Trophoblast cell (in vitro differentiated cells and primary cell): ENCODE results near the gene GPLD1.

Experiments
- DNase-seq, 2 donors: peaks; one replicate each; pipeline ENCODE4 v3.0.0-alpha.2; 2016
- H2AFZ ChIP-seq: 2 replicates; pipeline ENCODE4 v1.6.1; 2013; ENCODE audit warnings: low read length, moderate library complexity, mild to moderate bottlenecking; ENCODE audit not compliant: insufficient read depth, poor library complexity
- H2AK5ac ChIP-seq: 2 replicates; pipeline ENCODE4 v1.6.1; 2013; ENCODE audit warnings: mild to moderate bottlenecking, low read length
- H2BK120ac ChIP-seq: 2 replicates; pipeline ENCODE4 v1.6.1; 2013; ENCODE audit warnings: low read length, mild to moderate bottlenecking, moderate library complexity; ENCODE audit not compliant: insufficient read depth, poor library complexity
- H2BK12ac ChIP-seq: 2 replicates; pipeline ENCODE4 v1.6.1; 2013; ENCODE audit warnings: mild to moderate bottlenecking, low read length, moderate library complexity
- H2BK5ac ChIP-seq: 2 replicates; pipeline ENCODE4 v1.6.1; 2013; ENCODE audit warnings: low read length, low read depth, moderate library complexity, mild to moderate bottlenecking; ENCODE audit not compliant: poor library complexity
- H3K14ac ChIP-seq: 2 replicates; pipeline ENCODE4 v1.6.1; 2013; ENCODE audit warnings: mild to moderate bottlenecking, low read length
- H3K18ac ChIP-seq: 2 replicates; pipeline ENCODE4 v1.6.1; 2013; ENCODE audit warnings: mild to moderate bottlenecking, low read length
- H3K23ac ChIP-seq: 2 replicates; pipeline ENCODE4 v1.6.1; 2013; ENCODE audit warnings: low read length
- H3K27ac ChIP-seq: 2 replicates; pipeline ENCODE4 v1.5.1; 2013; ENCODE audit warnings: low read depth, mild to moderate bottlenecking, inconsistent platforms, low read length, moderate library complexity
- H3K27me3 ChIP-seq: 2 replicates; pipeline ENCODE4 v1.6.1; 2013; ENCODE audit warnings: inconsistent platforms, mild to moderate bottlenecking, low read length, moderate library complexity; ENCODE audit not compliant: insufficient read depth
- H3K36me3 ChIP-seq, 2 experiments: 1 replicate in 1 of 2; 2 replicates in 1 of 2; pipeline ENCODE4 v1.6.1; 2013; ENCODE audit warnings: low read length in 2 of 2, mild to moderate bottlenecking in 2 of 2, moderate library complexity in 1 of 2; ENCODE audit not compliant: insufficient read depth in 2 of 2, control insufficient read depth in 1 of 2
- H3K4ac ChIP-seq: 2 replicates; pipeline ENCODE4 v1.6.1; 2013; ENCODE audit warnings: low read depth, mild to moderate bottlenecking, low read length, moderate library complexity
- H3K4me1 ChIP-seq, 2 experiments: 1 replicate in 1 of 2; 2 replicates in 1 of 2; pipeline ENCODE4 v1.6.1; 2013; ENCODE audit warnings: low read length in 2 of 2, mild to moderate bottlenecking in 2 of 2, moderate library complexity in 1 of 2; ENCODE audit not compliant: insufficient read depth in 2 of 2, control insufficient read depth in 1 of 2
- H3K4me2 ChIP-seq: 2 replicates; pipeline ENCODE4 v1.6.1; 2013; ENCODE audit warnings: inconsistent platforms, mild to moderate bottlenecking, low read length, moderate library complexity
- H3K4me3 ChIP-seq: 2 replicates; pipeline ENCODE4 v1.5.1; 2013; ENCODE audit warnings: mild to moderate bottlenecking, low read depth, low read length, inconsistent platforms
- H3K79me1 ChIP-seq: one replicate; pipeline ENCODE4 v1.6.1; 2013; ENCODE audit warnings: low read length
- H3K79me2 ChIP-seq: 2 replicates; pipeline ENCODE4 v1.6.1; 2013; ENCODE audit warnings: low read length, mild to moderate bottlenecking; ENCODE audit not compliant: control insufficient read depth, insufficient read depth, poor library complexity
- H3K9ac ChIP-seq: 2 replicates; pipeline ENCODE4 v1.6.1; 2013; ENCODE audit warnings: mild to moderate bottlenecking, low read length
- H3K9me3 ChIP-seq: 2 replicates; pipeline ENCODE4 v1.6.1; 2013; ENCODE audit warnings: low read depth, mild to moderate bottlenecking, control low read depth, inconsistent platforms, low read length; ENCODE audit not compliant: insufficient read depth
- H4K12ac ChIP-seq: 2 replicates; pipeline ENCODE4 v1.6.1; 2013; ENCODE audit warnings: low read depth, mild to moderate bottlenecking, low read length, moderate library complexity
- H4K8ac ChIP-seq: 2 replicates; pipeline ENCODE4 v1.6.1; 2013; ENCODE audit warnings: low read depth, mild to moderate bottlenecking, low read length, moderate library complexity
- H4K91ac ChIP-seq: one replicate; pipeline ENCODE4 v1.6.1; 2013; ENCODE audit warnings: low read depth, mild to moderate bottlenecking, low read length, moderate library complexity
- WGBS: extraction: QIAGEN DNeasy Blood & Tissue Kit; methylation state at CpG from one replicate; pipeline ENCODE4 v1.1.7; 2013; ENCODE audit warnings: missing lambda C conversion rate; ENCODE audit not compliant: insufficient read length, insufficient coverage; ENCODE audit errors: extremely low coverage; 5-methylcytosine and 5-hydroxymethylcytosine counted together

Gene GPLD1

GRCh38 chr6:24394780-24395437, 94.5 kb downstream of the GPLD1 start:
- no peak overlapping the region for H3K23ac ChIP-seq
- H4K12ac ChIP-seq = no peak overlapping the region
- no peak overlapping the region for H4K8ac ChIP-seq
- no peak overlapping the region for H3K18ac ChIP-seq
- no peaks in the 10 kb centered on the region for H3K79me2 ChIP-seq
- no CpG with 5 or more reads among the region's 4 CpGs for WGBS
- H3K14ac ChIP-seq = no peak overlapping the region
- no peak overlapping the region for H2AFZ ChIP-seq
- no peaks in the 10 kb centered on the region for H3K4me1 ChIP-seq
- no peaks in the 10 kb centered on the region for H3K36me3 ChIP-seq
- no peaks in the 10 kb centered on the region for H3K27me3 ChIP-seq
- DNase-seq = peak; percentile 32 to 78
- H2AK5ac ChIP-seq = no peak overlapping the region
- no peak overlapping the region for H3K27ac ChIP-seq
- H4K91ac ChIP-seq = no peak overlapping the region
- no peak overlapping the region for H3K4me2 ChIP-seq
- H2BK5ac ChIP-seq = no peak overlapping the region
- no peak overlapping the region for H3K4ac ChIP-seq
- H3K79me1 ChIP-seq = no peaks in the 10 kb centered on the region
- no peak overlapping the region for H2BK120ac ChIP-seq
- H3K9me3 ChIP-seq = peaks cover 3% of the 10 kb centered on the region
- no peak overlapping the region for H3K9ac ChIP-seq
- no peak overlapping the region for H2BK12ac ChIP-seq
- H3K4me3 ChIP-seq = no peak overlapping the region

GRCh38 chr6:24394061-24394779, 95.2 kb downstream of the GPLD1 start:
- Histone ChIP-seq H4K91ac (no peak overlapping the region), H2BK12ac (no peak overlapping the region), H2AK5ac (no peak overlapping the region), H3K23ac (no peak overlapping the region), H3K14ac (no peak overlapping the region), H2BK120ac (no peak overlapping the region), H4K12ac (no peak overlapping the region), H3K79me1 (no peaks in the 10 kb centered on the region), H3K4me1 (no peaks in the 10 kb centered on the region), H3K4ac (no peak overlapping the region), H3K9ac (no peak overlapping the region), H3K4me2 (no peak overlapping the region), H3K27me3 (no peaks in the 10 kb centered on the region), H3K4me3 (no peak overlapping the region), H2BK5ac (no peak overlapping the region), H3K9me3 (peaks cover 3% of the 10 kb centered on the region), H4K8ac (no peak overlapping the region), H3K36me3 (no peaks in the 10 kb centered on the region), H3K18ac (no peak overlapping the region), H3K27ac (no peak overlapping the region), H2AFZ (no peak overlapping the region), H3K79me2 (no peaks in the 10 kb centered on the region)
- DNase-seq = no peak
- no CpG with 5 or more reads among the region's 2 CpGs for WGBS

- H4K91ac ChIP-seq = no peak overlapping the region
- H2BK120ac ChIP-seq = no peak overlapping the region
- no peaks in the 10 kb centered on the region for H3K79me2 ChIP-seq
- no peak overlapping the region for H3K9ac ChIP-seq
- H3K4me1 ChIP-seq = no peaks in the 10 kb centered on the region
- no peak overlapping the region for H3K4me3 ChIP-seq
- H3K18ac ChIP-seq = no peak overlapping the region
- H3K4me2 ChIP-seq = no peak overlapping the region
- H2AFZ ChIP-seq = no peak overlapping the region
- H2BK12ac ChIP-seq = no peak overlapping the region
- H4K12ac ChIP-seq = no peak overlapping the region
- no peak overlapping the region for H3K14ac ChIP-seq
- H2BK5ac ChIP-seq = no peak overlapping the region
- H3K27ac ChIP-seq = no peak overlapping the region
- H3K23ac ChIP-seq = no peak overlapping the region
- no peak overlapping the region for H4K8ac ChIP-seq
- no peaks in the 10 kb centered on the region for H3K27me3 ChIP-seq
- peaks cover 3% of the 10 kb centered on the region for H3K9me3 ChIP-seq
- H3K36me3 ChIP-seq = no peaks in the 10 kb centered on the region
- no peak for DNase-seq
- H3K79me1 ChIP-seq = no peaks in the 10 kb centered on the region
- WGBS = no CpG with 5 or more reads among the region's 2 CpGs
- no peak overlapping the region for H2AK5ac ChIP-seq
- H3K4ac ChIP-seq = no peak overlapping the region
These were observed 97.5 kb downstream of the GPLD1 start for GRCh38 chr6:24391756-24392405.

GRCh38 chr6:24391208-24391607, 98.2 kb downstream of the GPLD1 start:
- Histone ChIP-seq H3K9me3 (no peaks in the 10 kb centered on the region), H4K91ac (no peak overlapping the region), H2BK5ac (no peak overlapping the region), H2BK12ac (no peak overlapping the region), H3K23ac (no peak overlapping the region), H3K4ac (no peak overlapping the region), H3K14ac (no peak overlapping the region), H3K18ac (no peak overlapping the region), H3K79me1 (no peaks in the 10 kb centered on the region), H2BK120ac (no peak overlapping the region), H2AK5ac (no peak overlapping the region), H3K79me2 (no peaks in the 10 kb centered on the region), H3K27me3 (no peaks in the 10 kb centered on the region), H3K36me3 (no peaks in the 10 kb centered on the region), H3K4me1 (no peaks in the 10 kb centered on the region), H2AFZ (no peak overlapping the region), H4K8ac (no peak overlapping the region), H4K12ac (no peak overlapping the region), H3K9ac (no peak overlapping the region), H3K27ac (no peak overlapping the region), H3K4me3 (no peak overlapping the region), H3K4me2 (no peak overlapping the region)
- no CpG with 5 or more reads among the region's 2 CpGs for WGBS
- no peak for DNase-seq
